ENCODE results near the gene COL4A2. TPM values are rescaled to one million over a fixed set of nuclear protein-coding genes. Genes with fewer than 3 reads are reported as not detected.

Gene COL4A2
- total RNA-seq, 4 donors from 2014 or later: 655 to 1,231 (median 912) TPM

- TF ChIP-seq CTCF (IDR thresholded peaks at IDR 0.05; ENCODE audit: low read depth): no peak
These were observed 27.4 kb upstream of the COL4A2 start for GRCh38 chr13:110279684-110280083.

- TF ChIP-seq CTCF (IDR thresholded peaks at IDR 0.05; ENCODE audit: low read depth): no peak
These were observed 26.8 kb upstream of the COL4A2 start for GRCh38 chr13:110280231-110280813.

GRCh38 chr13:110280985-110281688 is 25.9 kb upstream of the COL4A2 start:
- no peak for TF ChIP-seq CTCF (IDR thresholded peaks at IDR 0.05; ENCODE audit: low read depth)

- TF ChIP-seq CTCF (IDR thresholded peaks at IDR 0.05; ENCODE audit: low read depth): no peak
These were observed 25.3 kb upstream of the COL4A2 start for GRCh38 chr13:110281736-110282135.

- TF ChIP-seq CTCF (IDR thresholded peaks at IDR 0.05; ENCODE audit: low read depth): no peak
These were observed 24.7 kb upstream of the COL4A2 start for GRCh38 chr13:110282316-110282841.

GRCh38 chr13:110283736-110284517 is 23.2 kb upstream of the COL4A2 start:
- no peak for TF ChIP-seq CTCF (IDR thresholded peaks at IDR 0.05; ENCODE audit: low read depth)
